ENCODE measurements around the gene PCDHGA12.
"Not testable (repeated sequence)": the region's sequence is repeated elsewhere in the genome, so short reads cannot be mapped to it uniquely, and the experiment has no call there.

The PCDHGA12 gene

GRCh38 chr5:141393267-141393666, 37.0 kb upstream of the PCDHGA12 start:
- Histone ChIP-seq H3K36me3 (ENCODE audit: control insufficient read depth in 2 of 2, insufficient read depth in 2 of 2, low read length in 2 of 2) (no peaks in the 10 kb centered on the region), H3K4me1 (ENCODE audit: control insufficient read depth in 2 of 2, insufficient read depth in 2 of 2, low read length in 2 of 2) (no peaks in the 10 kb centered on the region), H3K9me3 (ENCODE audit: control insufficient read depth in 2 of 2, low read length in 2 of 2) (peaks cover 13 to 43% of the 10 kb centered on the region in 2 donors), H3K27ac (ENCODE audit: low read depth in 2 of 2, low read length in 2 of 2) (no peak overlapping the region), H3K4me3 (ENCODE audit: low read length in 2 of 2) (no peak overlapping the region), H3K27me3 (ENCODE audit: control insufficient read depth in 2 of 2, insufficient read depth in 2 of 2, low read length in 2 of 2) (no peaks in the 10 kb centered on the region), H3K9ac (ENCODE audit: low read depth in 1 of 2, low read length in 2 of 2) (no peak overlapping the region)

- H3K27me3 ChIP-seq (ENCODE audit: control insufficient read depth in 2 of 2, insufficient read depth in 2 of 2, low read length in 2 of 2); H3K4me3 ChIP-seq (ENCODE audit: low read length in 2 of 2); H3K4me1 ChIP-seq (ENCODE audit: control insufficient read depth in 2 of 2, insufficient read depth in 2 of 2, low read length in 2 of 2); H3K27ac ChIP-seq (ENCODE audit: low read depth in 2 of 2, low read length in 2 of 2); H3K36me3 ChIP-seq (ENCODE audit: control insufficient read depth in 2 of 2, insufficient read depth in 2 of 2, low read length in 2 of 2); H3K9ac ChIP-seq (ENCODE audit: low read depth in 1 of 2, low read length in 2 of 2): not testable (repeated sequence)
- peaks cover 16 to 38% of the 10 kb centered on the region in 2 donors for H3K9me3 ChIP-seq (ENCODE audit: control insufficient read depth in 2 of 2, low read length in 2 of 2)
Measured at GRCh38 chr5:141394401-141395187, 35.7 kb upstream of the PCDHGA12 start.

- not testable (repeated sequence) for H3K27ac ChIP-seq (ENCODE audit: low read depth in 2 of 2, low read length in 2 of 2); H3K4me1 ChIP-seq (ENCODE audit: control insufficient read depth in 2 of 2, insufficient read depth in 2 of 2, low read length in 2 of 2); H3K36me3 ChIP-seq (ENCODE audit: control insufficient read depth in 2 of 2, insufficient read depth in 2 of 2, low read length in 2 of 2); H3K9ac ChIP-seq (ENCODE audit: low read depth in 1 of 2, low read length in 2 of 2); H3K27me3 ChIP-seq (ENCODE audit: control insufficient read depth in 2 of 2, insufficient read depth in 2 of 2, low read length in 2 of 2)
- Histone ChIP-seq H3K9me3 (ENCODE audit: control insufficient read depth in 2 of 2, low read length in 2 of 2) (peaks cover 32 to 39% of the 10 kb centered on the region in 2 donors), H3K4me3 (ENCODE audit: low read length in 2 of 2) (peak within 1 kb of the TSS; percentile 16 to 48)
Measured at GRCh38 chr5:141397756-141398551, 32.4 kb upstream of the PCDHGA12 start, which contains the start of gene PCDHGB5. Gene PCDHGB5, plus strand, starts transcription at chr5:141397947. Its CDS starts 181 bp downstream, at chr5:141398128.

- H3K4me1 ChIP-seq (ENCODE audit: control insufficient read depth in 2 of 2, insufficient read depth in 2 of 2, low read length in 2 of 2): no peaks in the 10 kb centered on the region
- peaks cover 35 to 36% of the 10 kb centered on the region in 2 donors for H3K9me3 ChIP-seq (ENCODE audit: control insufficient read depth in 2 of 2, low read length in 2 of 2)
- H3K4me3 ChIP-seq (ENCODE audit: low read length in 2 of 2): peak overlapping the region; percentile 5 to 16
- H3K27ac ChIP-seq (ENCODE audit: low read depth in 2 of 2, low read length in 2 of 2): no peak overlapping the region
- no peaks in the 10 kb centered on the region for H3K36me3 ChIP-seq (ENCODE audit: control insufficient read depth in 2 of 2, insufficient read depth in 2 of 2, low read length in 2 of 2)
- peaks cover 0 to 3% of the 10 kb centered on the region in 2 donors for H3K27me3 ChIP-seq (ENCODE audit: control insufficient read depth in 2 of 2, insufficient read depth in 2 of 2, low read length in 2 of 2)
- no peak overlapping the region for H3K9ac ChIP-seq (ENCODE audit: low read depth in 1 of 2, low read length in 2 of 2)
Measured at GRCh38 chr5:141398608-141399007, 31.7 kb upstream of the PCDHGA12 start.

GRCh38 chr5:141399555-141400258, 30.6 kb upstream of the PCDHGA12 start:
- Histone ChIP-seq H3K4me3 (ENCODE audit: low read length in 2 of 2) (no peak overlapping the region), H3K9ac (ENCODE audit: low read depth in 1 of 2, low read length in 2 of 2) (no peak overlapping the region), H3K27me3 (ENCODE audit: control insufficient read depth in 2 of 2, insufficient read depth in 2 of 2, low read length in 2 of 2) (peaks cover 0 to 3% of the 10 kb centered on the region in 2 donors), H3K4me1 (ENCODE audit: control insufficient read depth in 2 of 2, insufficient read depth in 2 of 2, low read length in 2 of 2) (no peaks in the 10 kb centered on the region), H3K36me3 (ENCODE audit: control insufficient read depth in 2 of 2, insufficient read depth in 2 of 2, low read length in 2 of 2) (no peaks in the 10 kb centered on the region), H3K9me3 (ENCODE audit: control insufficient read depth in 2 of 2, low read length in 2 of 2) (peaks cover 34 to 41% of the 10 kb centered on the region in 2 donors), H3K27ac (ENCODE audit: low read depth in 2 of 2, low read length in 2 of 2) (no peak overlapping the region)

GRCh38 chr5:141402553-141403243, 27.6 kb upstream of the PCDHGA12 start, which contains the start of gene PCDHGA9:
Gene PCDHGA9, plus strand, starts transcription at chr5:141402778. Its CDS starts 175 bp downstream, at chr5:141402953.
- Histone ChIP-seq H3K36me3 (ENCODE audit: control insufficient read depth in 2 of 2, insufficient read depth in 2 of 2, low read length in 2 of 2) (no peaks in the 10 kb centered on the region), H3K9ac (ENCODE audit: low read depth in 1 of 2, low read length in 2 of 2) (no peak within 1 kb of the TSS), H3K4me1 (ENCODE audit: control insufficient read depth in 2 of 2, insufficient read depth in 2 of 2, low read length in 2 of 2) (no peaks in the 10 kb centered on the region), H3K9me3 (ENCODE audit: control insufficient read depth in 2 of 2, low read length in 2 of 2) (peaks cover 28 to 41% of the 10 kb centered on the region in 2 donors), H3K4me3 (ENCODE audit: low read length in 2 of 2) (peak within 1 kb of the TSS in 1 of 2 donors; percentile 56), H3K27ac (ENCODE audit: low read depth in 2 of 2, low read length in 2 of 2) (no peak within 1 kb of the TSS), H3K27me3 (ENCODE audit: control insufficient read depth in 2 of 2, insufficient read depth in 2 of 2, low read length in 2 of 2) (peaks cover 0 to 3% of the 10 kb centered on the region in 2 donors)

- H3K27ac ChIP-seq (ENCODE audit: low read depth in 2 of 2, low read length in 2 of 2): no peak overlapping the region
- H3K9ac ChIP-seq (ENCODE audit: low read depth in 1 of 2, low read length in 2 of 2): no peak overlapping the region
- H3K27me3 ChIP-seq (ENCODE audit: control insufficient read depth in 2 of 2, insufficient read depth in 2 of 2, low read length in 2 of 2): peaks cover 0 to 3% of the 10 kb centered on the region in 2 donors
- H3K4me3 ChIP-seq (ENCODE audit: low read length in 2 of 2): peak overlapping the region in 1 of 2 donors; percentile 56
- no peaks in the 10 kb centered on the region for H3K4me1 ChIP-seq (ENCODE audit: control insufficient read depth in 2 of 2, insufficient read depth in 2 of 2, low read length in 2 of 2)
- no peaks in the 10 kb centered on the region for H3K36me3 ChIP-seq (ENCODE audit: control insufficient read depth in 2 of 2, insufficient read depth in 2 of 2, low read length in 2 of 2)
- H3K9me3 ChIP-seq (ENCODE audit: control insufficient read depth in 2 of 2, low read length in 2 of 2): peaks cover 28 to 41% of the 10 kb centered on the region in 2 donors
Measured at GRCh38 chr5:141403387-141403786, 26.9 kb upstream of the PCDHGA12 start.

GRCh38 chr5:141407790-141408505, 22.4 kb upstream of the PCDHGA12 start, which contains the start of gene PCDHGB6:
Gene PCDHGB6, plus strand, starts transcription at chr5:141408021. Its CDS starts 182 bp downstream, at chr5:141408203.
- H3K36me3 ChIP-seq (ENCODE audit: control insufficient read depth in 2 of 2, insufficient read depth in 2 of 2, low read length in 2 of 2); H3K27me3 ChIP-seq (ENCODE audit: control insufficient read depth in 2 of 2, insufficient read depth in 2 of 2, low read length in 2 of 2); H3K27ac ChIP-seq (ENCODE audit: low read depth in 2 of 2, low read length in 2 of 2); H3K4me1 ChIP-seq (ENCODE audit: control insufficient read depth in 2 of 2, insufficient read depth in 2 of 2, low read length in 2 of 2): not testable (repeated sequence)
- H3K9me3 ChIP-seq (ENCODE audit: control insufficient read depth in 2 of 2, low read length in 2 of 2): peaks cover 24 to 26% of the 10 kb centered on the region in 2 donors
- H3K4me3 ChIP-seq (ENCODE audit: low read length in 2 of 2): peak within 1 kb of the TSS; percentile 34 to 41
- peak within 1 kb of the TSS in 1 of 2 donors; percentile 24 for H3K9ac ChIP-seq (ENCODE audit: low read depth in 1 of 2, low read length in 2 of 2)

All from mucosa of rectum (tissue), 2 donors.